ENCODE measurements around the gene CEP112.

Gene CEP112

DNA sequence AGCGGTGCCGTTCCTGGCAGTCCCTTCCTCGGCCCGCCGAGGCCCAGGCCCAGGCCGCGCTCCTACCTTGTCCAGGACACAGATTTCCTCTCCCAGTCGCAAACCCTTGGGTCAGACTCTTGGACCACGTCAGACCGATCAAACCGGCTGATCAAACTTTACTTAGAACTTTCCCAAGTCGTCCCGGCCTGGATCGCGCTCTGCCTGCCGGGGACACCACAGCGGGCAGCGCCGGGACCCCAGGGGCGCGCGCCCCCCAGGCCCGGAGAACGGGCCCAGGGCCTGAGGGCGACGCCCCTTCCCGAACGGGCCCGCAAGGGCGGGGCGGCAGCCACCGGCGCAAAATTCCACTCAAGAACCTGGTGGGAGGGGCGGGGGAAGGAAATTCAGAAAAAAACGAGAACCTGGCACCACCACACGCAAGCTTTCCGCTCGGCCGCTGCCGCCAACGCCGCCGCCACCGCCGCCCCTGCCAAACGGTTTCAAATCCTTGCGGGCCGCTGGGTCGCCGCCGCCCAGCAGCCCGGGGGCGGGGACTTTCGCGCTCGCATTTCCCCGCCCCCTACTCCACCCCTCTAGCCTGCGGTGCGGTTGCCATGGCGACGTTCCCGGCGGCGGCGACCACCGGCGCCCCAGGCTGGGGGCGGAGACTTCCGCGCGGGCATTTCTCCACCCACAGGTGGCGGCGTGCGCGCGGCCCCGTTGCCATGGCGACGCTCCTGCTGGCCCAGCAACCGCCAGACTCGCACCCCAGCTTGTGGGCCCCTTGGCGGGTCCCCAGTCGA lies at the start of gene CEP112:
Gene CEP112, minus strand, starts transcription at position 541 of the 785 bp plus-strand sequence.
- DNase-seq: no peak

DNA sequence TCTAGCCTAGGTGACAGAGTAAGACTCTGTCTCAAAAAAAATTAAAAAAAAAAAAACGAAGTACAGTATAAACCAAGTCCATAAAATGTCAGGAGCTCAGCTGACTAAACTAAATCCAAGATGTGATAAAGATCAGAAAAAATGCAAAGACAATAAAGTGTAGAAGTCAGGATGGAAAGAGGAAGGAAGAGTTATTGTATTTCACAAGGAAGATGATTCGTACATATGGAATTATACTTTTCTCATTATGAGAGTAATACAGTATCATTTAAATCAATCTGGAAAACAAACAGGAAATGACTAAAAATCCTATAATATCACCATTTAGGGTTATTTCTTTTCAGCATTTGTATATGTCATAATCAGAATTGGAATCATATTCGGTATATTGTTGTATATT lies 48.7 kb upstream of the CEP112 start:
- no peak for DNase-seq

DNA sequence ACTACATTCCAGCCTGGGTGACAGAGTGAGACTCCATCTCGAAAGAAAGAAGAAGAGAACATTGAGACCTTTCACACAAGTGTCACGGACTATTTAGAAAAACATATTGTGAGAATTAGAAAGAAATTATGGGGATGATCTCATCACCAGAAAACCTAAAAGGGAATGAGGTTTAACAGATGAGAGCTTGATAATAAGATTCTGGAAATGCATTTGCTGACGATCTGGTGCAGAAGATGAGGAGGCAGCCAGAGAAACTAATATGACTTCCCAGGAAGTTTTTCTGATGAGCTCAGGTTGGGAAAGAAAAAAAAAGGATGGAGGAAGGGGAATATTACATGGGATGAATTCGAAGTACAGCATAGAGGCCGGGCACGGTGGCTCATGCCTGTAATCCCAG lies 48.1 kb upstream of the CEP112 start:
- DNase-seq: no peak

DNA sequence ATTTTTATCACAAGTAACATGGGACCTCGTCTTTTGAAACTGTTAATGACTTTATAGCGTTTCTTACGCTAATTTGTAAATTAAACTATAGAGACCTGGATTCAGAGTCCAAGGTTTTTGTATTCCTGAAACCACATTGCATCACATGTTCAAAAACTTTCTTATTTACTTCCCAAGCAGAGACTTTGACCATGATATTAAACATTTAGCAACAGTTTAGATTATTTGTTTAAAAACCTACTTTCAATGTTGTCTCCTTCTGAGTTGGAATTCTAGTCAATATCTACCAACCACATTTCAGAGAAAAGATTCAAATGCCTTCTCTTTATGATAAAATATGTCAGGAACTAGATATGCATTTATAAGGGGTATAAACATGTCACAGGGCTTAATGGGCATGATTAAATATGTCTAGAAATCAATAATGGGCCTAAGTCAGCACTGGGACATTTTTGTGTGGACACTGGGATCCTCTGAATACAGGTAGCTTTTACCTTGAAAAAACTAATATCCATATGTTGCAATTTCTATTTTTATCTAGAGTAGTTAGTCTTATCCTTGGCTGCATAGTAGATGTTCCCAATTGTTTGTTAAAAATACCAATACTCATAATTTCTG lies 43.6 kb upstream of the CEP112 start:
- no peak for DNase-seq

DNA sequence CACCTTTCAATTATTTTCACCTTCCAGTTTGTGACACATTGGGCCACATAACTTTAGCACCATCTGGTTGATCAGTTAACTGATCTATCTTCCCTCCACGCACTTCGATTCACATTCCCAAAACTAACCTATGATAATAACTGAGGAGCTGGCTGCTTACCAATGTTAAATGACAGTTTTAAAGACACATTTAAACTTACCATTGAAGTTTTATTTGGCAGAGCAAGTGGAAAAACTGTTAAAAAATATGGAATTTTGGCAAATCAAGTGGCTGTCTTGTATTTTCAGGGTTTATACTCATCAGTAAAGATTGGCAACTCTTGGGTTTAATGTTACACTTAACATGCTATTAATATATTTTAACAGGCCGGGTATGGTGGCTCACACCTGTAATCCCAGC lies 42.7 kb upstream of the CEP112 start:
- no peak for DNase-seq

DNA sequence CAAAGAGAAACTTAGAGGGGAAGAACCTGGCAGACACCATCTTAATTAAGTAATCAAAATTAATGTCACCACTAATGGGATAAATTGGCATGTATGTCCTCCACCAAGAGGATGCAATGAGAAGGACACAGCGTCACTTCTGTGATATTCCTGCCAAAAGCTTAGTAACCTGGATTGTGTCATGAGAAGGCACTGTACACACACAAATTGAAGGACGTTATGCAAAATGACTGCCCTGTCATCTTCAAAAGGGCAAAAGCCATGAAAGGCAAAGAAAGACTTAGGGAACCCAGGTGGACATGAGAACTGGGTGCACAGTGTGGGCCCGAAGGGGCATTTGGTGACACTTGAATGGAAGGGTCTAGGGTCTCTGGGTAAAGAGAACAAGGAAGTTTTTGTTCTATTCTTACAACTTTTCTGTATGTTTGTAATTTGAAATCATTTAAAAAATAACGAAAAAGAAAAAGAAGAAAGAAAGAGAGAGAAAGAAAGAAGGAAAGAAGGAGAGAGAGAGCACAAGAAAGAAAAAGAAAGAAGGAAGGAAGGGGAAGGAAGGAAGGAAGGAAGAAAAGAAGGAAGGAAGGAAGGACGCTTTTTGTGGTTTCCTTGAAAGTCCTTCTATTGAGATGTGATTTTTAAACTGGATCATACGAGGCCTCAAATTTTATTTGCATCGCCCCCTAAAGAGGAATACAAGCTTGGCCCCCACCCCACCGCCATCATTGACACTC lies 41.3 kb upstream of the CEP112 start:
- no peak for DNase-seq

DNA sequence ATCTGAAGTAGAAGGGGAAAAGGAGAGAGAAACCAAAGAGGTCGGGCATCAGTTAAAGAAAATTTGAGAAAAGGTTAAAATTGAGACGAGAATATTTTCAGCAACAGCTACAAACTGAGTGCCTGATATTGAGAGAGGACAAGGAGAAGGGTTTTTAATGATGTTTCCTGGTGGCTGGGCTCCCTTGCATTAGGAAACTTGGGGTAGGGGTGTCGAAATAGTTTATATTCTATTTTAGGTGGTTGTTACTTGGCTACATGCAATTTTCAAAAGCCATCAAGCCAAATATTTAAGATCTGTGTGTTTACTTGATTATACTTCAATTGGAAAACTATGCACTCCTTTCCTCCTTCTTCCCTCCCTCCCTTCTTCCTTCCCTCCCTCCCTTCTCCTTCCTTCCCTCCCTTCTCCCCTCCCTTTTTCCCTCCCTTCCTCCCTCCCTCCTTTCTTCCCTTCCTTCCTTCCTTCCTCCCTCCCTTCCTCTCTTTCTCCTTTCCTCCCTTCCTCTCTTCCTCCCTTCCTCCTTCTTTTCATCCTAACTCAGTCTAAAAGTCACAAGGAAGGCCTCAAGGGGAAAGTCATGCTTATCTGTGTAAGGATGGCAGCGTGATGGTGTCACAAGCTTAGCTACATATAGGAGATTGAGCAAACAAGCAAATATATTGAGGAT lies 39.1 kb upstream of the CEP112 start:
- no peak for DNase-seq

DNA sequence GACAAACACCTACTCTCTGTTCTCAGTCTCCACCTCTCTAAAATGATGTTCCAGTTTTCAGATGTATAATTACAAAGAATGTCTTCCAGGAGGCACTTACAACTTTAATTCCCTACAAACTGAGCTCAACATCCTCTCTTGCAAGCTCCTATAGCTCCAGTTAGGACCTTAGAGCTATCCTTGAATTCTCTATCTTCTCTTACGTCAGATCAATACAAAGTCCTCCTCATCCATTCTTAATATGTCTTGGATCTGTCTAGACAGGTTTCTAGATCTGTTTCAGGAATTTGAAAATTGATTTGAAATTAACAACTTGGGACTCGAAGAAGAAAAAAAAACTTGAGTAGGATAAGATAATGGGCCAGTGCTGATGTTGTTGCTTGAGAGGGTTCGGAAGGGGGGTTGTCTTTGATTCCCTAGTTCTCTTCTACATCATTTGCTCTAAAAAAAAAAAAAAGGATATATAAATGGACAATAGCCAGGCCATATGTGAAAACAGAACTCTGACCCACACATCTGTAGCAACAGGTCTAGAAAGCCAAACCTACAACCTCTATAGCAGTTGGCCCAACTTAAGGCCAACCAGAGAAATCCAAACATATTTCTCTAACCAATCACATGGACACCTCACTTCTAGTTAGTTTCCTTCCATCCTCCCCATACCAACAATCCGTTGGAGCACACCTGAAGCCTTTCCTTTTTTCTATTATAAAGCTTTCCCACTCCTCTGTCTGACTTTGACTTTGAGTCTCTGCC lies 38.0 kb upstream of the CEP112 start:
- DNase-seq: no peak

DNA sequence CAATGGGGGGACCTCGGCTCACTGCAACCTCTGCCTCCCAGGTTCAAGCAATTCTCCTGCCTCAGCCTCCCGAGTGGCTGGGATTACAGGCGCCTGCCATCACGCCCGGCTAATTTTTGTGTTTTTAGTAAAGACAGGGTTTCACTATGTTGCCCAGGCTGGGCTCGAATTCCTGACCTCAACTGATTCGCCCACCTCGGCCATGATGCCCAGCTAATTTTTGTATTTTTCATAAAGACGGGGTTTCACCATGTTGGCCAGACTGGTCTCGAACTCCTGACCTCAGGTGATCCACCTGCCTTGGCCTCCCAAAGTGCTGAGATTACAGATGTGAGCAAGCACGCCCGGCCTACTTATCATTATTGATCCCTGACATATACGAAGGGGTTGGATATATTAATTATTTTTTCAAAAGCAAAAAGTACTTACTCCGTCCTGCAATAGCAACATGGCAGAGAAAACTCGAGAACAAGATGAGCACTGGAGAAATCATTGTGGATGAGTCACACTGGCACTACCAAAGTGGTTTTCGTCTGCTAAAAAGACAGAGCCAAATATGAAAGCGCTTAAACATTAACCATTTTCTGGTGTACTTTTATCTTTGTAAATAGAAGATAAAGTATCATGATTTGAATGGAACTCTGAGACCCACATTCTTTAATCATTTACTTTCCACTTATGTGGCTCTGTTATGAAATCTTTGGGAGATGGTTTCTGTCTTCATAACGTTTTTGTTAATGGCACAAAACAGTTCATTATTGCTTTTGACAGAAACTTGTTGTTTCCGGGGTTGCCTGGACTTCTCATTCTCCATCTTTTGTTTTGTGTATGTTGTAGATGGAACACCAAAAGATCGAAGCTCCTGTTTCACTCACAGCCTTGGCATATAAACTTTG lies 37.2 kb upstream of the CEP112 start, which contains the start of gene APOH:
Gene APOH, minus strand, starts transcription at position 529 of the 896 bp plus-strand sequence. Its CDS starts 36 bp downstream, at position 493.
- DNase-seq: no peak

DNA sequence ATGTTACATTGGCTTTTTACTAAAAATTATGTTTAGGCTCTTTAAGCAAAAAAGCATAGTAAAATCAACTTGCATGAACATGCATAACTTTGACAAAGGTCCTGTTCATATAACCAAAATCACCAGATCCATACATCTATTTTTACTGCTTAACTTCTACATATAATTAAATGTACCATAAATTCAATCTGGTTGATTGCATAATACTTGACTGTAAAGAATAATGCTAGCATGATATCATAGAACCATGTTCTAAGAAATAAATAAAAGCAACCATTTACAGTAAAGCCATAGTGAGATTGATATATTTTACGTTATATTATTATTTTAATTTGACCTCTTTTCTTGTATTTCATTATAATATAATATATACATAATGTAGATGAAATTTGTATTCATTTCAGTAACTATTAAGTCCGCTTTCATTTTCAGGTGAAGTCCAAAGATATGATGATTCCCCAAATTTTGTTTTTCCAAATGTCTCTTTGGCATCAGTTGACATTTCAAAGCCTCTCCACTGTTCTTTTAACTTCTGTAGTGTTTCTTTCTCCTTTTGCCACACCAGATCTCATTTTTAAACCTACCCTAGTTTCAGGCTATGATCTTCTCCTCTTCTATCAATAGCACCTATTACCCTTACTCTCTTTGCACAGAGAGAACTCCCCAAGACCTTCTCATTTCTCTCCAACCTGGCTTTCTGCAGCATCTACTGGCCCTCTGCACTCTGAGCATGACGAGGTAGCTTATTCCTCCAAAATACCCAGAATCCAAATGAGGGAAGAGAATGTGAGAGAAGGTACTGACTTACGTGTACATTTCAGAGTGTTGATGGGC lies 35.5 kb upstream of the CEP112 start:
- DNase-seq: no peak

DNA sequence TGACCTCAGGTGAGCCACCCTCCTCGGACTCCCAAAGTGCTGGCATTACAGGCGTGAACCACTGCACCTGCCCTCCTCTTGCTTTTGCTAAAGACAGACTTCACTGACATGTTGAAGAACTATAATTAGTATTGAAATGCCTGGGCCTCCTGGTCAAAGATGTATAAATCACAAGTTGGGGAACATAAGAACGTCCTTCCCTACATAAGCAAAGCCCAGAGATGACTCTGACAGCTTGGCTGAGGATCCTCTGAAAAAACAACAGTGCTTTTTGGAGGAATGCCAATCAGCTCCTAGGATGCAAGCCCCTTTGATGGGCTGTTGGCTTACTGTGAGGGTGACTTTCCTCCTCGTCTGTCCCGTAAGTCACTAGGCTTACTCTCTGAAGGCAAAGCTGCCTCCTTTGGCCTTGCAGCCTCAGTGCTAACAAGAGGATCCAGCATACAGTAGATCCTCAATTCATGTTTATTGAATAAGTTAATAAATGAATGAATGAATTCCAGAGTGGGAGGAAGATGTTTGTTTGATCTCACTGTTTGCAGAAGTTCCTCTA lies 30.9 kb upstream of the CEP112 start:
- DNase-seq: no peak

DNA sequence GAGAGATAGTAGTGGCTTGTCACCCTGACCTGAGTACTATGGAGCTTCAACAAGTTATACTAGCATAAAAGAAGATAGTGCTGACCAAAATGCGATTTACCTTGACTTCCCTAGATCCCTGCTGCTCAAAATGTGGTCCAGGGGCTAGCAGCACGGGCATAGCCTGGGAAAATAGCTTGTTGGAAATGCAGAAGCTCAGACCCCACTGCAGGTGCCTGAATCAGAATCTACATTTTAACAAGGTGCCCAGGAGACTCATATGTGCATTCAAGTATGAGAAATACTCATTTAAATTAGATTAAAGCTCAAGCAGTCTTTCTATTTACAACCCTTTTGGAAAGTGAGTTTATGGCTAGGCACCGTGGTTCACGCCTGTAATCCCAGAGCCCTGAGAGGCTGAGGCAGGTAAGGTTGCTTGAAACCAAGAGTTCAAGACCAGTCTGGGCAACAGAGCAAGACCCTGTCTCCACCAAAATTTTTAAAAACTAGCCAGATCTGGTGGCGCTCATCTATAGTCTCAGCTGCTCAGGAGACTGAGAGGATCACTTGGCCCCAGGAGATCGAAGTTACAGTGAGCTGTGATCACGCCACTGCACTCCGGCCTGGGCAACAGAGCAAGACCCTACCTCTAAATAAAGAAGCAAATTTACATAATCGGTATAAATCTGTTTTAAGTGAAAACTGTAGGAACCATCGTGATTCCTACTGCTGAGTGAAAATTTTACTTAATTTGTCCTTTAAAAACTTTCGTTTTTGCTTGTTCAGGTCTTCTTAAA lies 30.0 kb upstream of the CEP112 start:
- DNase-seq: no peak

DNA sequence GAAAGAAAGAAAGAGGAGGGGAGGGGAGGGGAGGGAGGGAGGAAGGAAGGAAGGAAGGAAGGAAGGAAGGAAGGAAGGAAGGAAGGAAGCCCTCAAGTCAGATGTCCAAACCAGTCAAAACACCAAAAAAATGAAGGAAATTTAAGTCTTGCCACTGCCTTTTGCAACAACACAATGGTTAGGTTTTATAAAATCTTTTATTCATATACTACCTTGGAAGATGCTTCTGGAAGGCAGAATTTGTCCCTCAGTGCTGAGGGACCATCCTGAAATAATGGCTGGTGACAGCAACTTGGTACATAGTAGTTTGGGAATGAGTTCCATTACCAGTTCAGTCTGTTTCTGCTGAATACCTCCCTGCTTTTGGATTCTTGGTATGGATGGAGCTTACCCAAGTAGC lies 29.4 kb upstream of the CEP112 start:
- no peak for DNase-seq

DNA sequence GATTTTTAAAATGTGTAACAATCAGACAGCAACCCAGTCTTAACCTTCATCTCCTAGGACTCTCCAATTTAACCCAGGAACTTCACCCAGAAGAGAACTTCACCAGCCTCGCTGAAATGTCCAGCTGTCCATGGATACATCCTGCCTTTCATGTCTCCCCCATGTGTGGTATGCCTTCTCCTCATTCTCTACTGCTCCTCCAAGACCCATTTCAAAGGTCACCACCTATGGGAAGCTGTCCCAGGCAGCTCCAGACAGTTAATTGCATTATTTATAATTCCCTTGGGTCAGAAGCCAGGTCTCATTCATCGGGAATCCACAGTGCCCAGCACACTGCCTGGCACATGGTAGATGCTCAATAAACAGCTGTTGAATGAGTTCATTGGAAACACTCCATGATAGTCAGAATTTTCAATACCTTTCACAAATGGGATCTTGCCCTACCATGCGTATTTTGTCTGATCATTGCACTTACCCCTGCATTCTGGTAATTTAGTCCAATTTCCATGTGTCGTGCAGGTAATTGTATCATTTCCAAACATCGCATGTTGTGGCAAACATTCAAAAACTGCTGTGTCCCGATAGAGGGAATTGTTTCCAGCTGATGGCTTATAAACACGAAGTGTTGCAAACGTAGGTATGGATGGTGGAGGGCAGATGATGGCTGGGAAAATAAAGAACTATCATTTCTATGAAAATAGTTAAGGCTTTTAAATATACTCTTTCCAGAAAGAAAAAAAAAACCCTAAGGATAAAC lies 28.3 kb upstream of the CEP112 start:
- no peak for DNase-seq

DNA sequence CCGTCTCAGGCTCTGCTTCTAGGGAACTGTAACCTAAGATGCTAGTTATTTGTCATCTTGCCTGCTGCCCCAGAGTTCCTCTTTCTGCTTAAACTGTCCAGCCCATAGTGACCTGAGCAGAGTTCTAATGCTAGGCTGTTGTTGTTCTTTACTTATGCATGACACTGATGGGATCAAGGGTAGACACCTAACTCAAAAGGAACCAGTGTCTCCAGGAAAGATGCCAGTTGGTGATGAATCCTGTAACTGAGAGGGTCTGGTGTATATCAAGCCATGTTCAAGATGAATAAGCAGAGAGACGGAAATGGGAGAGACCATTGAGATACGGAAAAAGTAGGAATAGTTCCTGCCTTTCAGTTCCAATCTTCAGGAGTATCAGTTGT lies 23.6 kb upstream of the CEP112 start:
- DNase-seq: no peak

DNA sequence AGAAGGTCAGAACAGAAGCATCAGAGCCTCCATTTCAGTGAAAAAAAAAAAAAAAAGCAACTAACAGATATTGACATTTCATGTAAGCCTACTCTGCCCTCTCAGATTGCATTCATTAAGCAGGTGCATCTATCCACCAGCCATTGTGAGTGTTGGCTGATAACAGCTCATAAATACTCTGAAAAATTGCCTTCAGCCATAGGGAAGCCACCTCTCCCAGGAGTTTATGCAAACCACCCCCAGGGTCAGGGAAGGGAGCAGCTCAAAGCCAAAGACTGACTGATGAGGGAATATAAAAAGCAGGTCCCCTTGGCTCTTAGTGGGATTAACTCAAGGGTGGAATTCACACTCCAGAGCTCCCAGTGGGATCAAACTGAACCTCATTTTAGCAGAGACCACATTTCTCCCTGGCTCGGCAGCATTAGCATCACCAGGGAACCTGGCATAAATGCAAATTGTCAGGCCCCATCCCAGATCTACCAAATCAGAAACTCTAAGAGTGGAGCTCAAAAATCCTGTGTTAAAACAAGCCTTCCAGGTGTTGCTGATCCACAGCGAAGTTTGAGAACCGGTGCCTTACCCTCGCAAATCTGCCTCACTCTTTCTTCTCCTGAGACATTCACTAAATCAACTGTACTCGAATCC lies 23.1 kb upstream of the CEP112 start:
- DNase-seq: no peak

DNA sequence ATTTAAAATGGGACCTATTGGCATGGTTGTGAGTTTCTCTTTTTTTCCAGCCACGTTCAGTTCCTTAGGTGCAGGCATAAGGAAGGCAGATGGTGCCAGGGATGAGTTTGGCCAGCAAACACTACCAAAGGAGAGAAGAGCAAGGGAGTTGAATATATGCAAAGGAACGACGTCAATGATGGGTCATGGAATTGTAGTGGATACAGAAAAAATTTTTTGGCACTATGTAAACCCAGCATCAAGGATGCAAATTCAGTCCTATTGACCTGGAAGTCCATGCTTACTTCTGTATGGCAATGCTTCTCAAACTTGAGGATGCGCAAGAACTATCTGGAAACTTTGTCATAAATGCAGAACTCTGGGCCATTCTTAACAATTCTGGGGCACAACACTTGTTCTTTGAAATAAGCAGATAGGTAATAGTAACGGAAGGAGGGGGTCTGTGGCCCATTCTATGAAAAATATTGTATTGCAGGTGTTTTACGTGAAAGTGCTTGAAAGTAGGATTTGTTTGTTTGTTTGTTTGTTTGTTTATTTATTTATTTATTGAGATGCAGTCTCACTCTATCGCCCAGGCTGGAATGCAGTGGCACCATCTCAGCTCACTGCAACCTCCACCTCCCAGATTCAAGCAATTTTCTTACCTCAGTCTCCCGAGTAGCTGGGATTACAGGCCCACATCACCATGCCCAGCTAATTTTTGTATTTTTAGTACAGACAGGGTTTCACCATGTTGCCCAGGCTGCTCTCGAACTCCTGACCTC lies 19.3 kb upstream of the CEP112 start:
- DNase-seq: no peak

All from cerebellar nuclear complex (tissue), 1 donor.